Osteoblast (primary cell): ENCODE data around the gene SUPT7L. TPM values are rescaled to one million over a fixed set of nuclear protein-coding genes. Genes with fewer than 3 reads are reported as not detected.
A peak's percentile ranks its signal among the peaks of the same experiment; 100 is the strongest.

Experiments
- DNase-seq: peaks from one replicate; pipeline ENCODE4 v3.0.0; 2011; ENCODE audit warnings: low spot score, mixed read lengths; ENCODE audit not compliant: insufficient read length; ENCODE audit errors: missing footprints
- H2AFZ ChIP-seq: 2 replicates; pipeline ENCODE4 v1.6.0; 2011; ENCODE audit warnings: mild to moderate bottlenecking, low read length
- H3K27ac ChIP-seq: 2 replicates; pipeline ENCODE4 v1.5.1; 2011; ENCODE audit warnings: mild to moderate bottlenecking, low read depth, low read length, moderate library complexity
- H3K27me3 ChIP-seq: 2 replicates; pipeline ENCODE4 v1.6.0; 2012; ENCODE audit warnings: mild to moderate bottlenecking, control low read depth, inconsistent platforms, low read length, moderate library complexity; ENCODE audit not compliant: insufficient read depth
- H3K36me3 ChIP-seq: 2 replicates; pipeline ENCODE4 v1.5.1; 2011; ENCODE audit warnings: mild to moderate bottlenecking, low read length, control low read depth, moderate library complexity; ENCODE audit not compliant: insufficient read depth
- H3K4me1 ChIP-seq: 2 replicates; pipeline ENCODE4 v1.5.1; 2011; ENCODE audit warnings: mild to moderate bottlenecking, low read length, control low read depth, moderate library complexity; ENCODE audit not compliant: insufficient read depth
- H3K4me2 ChIP-seq: 2 replicates; pipeline ENCODE4 v1.6.0; 2011; ENCODE audit warnings: mild to moderate bottlenecking, low read length; ENCODE audit not compliant: insufficient read depth
- H3K4me3 ChIP-seq: fragments of 200-600 bp; sonication (generic); 3 replicates; pipeline ENCODE4 v1.5.1; 2012; ENCODE audit warnings: mild to moderate bottlenecking, low read length, inconsistent platforms; ENCODE audit not compliant: insufficient read depth
- H3K79me2 ChIP-seq: 2 replicates; pipeline ENCODE4 v1.6.0; 2012; ENCODE audit warnings: mild to moderate bottlenecking, low read length, control low read depth, inconsistent platforms; ENCODE audit not compliant: insufficient read depth
- H3K9me3 ChIP-seq: 2 replicates; pipeline ENCODE4 v1.5.1; 2011; ENCODE audit warnings: low read depth, low read length, control low read depth
- H4K20me1 ChIP-seq: 2 replicates; pipeline ENCODE4 v1.6.0; 2012; ENCODE audit warnings: mild to moderate bottlenecking, low read length, control low read depth; ENCODE audit not compliant: insufficient read depth
- CTCF ChIP-seq: IDR thresholded peaks from 2 replicates; pipeline ENCODE4 v1.5.1; 2011; ENCODE audit warnings: mild to moderate bottlenecking, low read depth, low read length, moderate library complexity; ENCODE audit errors: extremely low read depth
- total RNA-seq: library from RNA; depleted of rRNA; stranded (reverse); fragments of >200 nt; gene quantifications from 2 replicates; pipeline ENCODE4 v1.2.3, GENCODE V29; 2012

SUPT7L gene
- total RNA-seq, 1 donor: 50.3 TPM

DNA sequence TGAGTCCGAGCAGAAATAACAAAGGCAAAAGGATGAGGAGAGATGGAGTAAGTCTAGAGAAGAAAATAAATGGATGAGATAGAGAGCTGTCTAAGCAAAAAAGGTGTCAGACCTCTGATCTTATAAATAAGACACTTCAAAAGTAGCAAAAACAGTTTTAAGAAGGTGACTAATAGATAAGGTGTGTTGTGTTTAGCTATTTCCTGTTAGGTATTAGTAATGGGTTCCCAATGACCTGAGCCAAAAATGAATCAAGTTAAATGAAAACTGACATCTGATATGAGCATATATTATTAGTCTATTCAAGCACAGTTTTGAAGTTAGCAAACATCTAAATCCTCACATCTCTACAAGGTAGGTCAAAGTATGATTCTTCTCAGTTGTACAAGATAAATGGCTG lies 10.6 kb downstream of the SUPT7L start:
- Histone ChIP-seq H3K36me3 (peaks cover 79% of the 10 kb centered on the region), H3K9me3 (no peaks in the 10 kb centered on the region), H3K4me2 (no peak overlapping the region), H4K20me1 (no peaks in the 10 kb centered on the region), H3K27ac (no peak overlapping the region), H3K79me2 (no peaks in the 10 kb centered on the region), H2AFZ (no peak overlapping the region), H3K4me1 (peaks cover 11% of the 10 kb centered on the region), H3K4me3 (no peak overlapping the region), H3K27me3 (no peaks in the 10 kb centered on the region)
- no peak for TF ChIP-seq CTCF
- DNase-seq: no peak

- Histone ChIP-seq H3K79me2 (no peaks in the 10 kb centered on the region), H3K27ac (no peak overlapping the region), H4K20me1 (no peaks in the 10 kb centered on the region), H3K4me3 (no peak overlapping the region), H2AFZ (no peak overlapping the region), H3K27me3 (no peaks in the 10 kb centered on the region), H3K36me3 (peaks cover 78% of the 10 kb centered on the region), H3K4me1 (peaks cover 15% of the 10 kb centered on the region), H3K9me3 (no peaks in the 10 kb centered on the region), H3K4me2 (no peak overlapping the region)
- TF ChIP-seq CTCF: no peak
- DNase-seq: no peak
These were observed 11.1 kb downstream of the SUPT7L start for GRCh38 chr2:27652341-27652740.

DNA sequence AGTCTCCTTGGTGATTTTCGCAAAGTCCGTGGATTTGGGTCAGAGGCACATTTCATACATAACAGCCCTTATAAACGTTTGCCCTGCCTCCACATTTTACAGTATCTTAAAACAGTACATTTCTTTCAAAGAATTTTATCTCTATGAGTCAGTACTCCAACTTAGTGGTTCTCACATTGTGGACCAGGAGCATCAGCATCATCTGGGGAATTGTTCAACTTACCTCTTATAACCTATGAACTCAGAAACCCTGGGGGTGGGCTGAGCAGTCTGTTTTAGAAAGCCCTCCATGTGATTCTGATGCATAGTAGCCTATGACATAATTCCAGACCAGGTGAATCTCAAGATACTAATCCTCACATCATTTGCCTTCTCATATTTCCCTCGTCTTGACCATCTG lies 12.4 kb downstream of the SUPT7L start:
- peaks cover 17% of the 10 kb centered on the region for H3K4me1 ChIP-seq
- no peak overlapping the region for H3K4me3 ChIP-seq
- no peaks in the 10 kb centered on the region for H4K20me1 ChIP-seq
- peaks cover 77% of the 10 kb centered on the region for H3K36me3 ChIP-seq
- H3K27ac ChIP-seq: peak overlapping the region; percentile 13
- H3K79me2 ChIP-seq: no peaks in the 10 kb centered on the region
- H3K4me2 ChIP-seq: no peak overlapping the region
- H3K27me3 ChIP-seq: no peaks in the 10 kb centered on the region
- no peaks in the 10 kb centered on the region for H3K9me3 ChIP-seq
- no peak for TF ChIP-seq CTCF
- DNase-seq: no peak
- H2AFZ ChIP-seq: no peak overlapping the region

GRCh38 chr2:27647737-27648136 lies 15.7 kb downstream of the SUPT7L start:
- Histone ChIP-seq H3K36me3 (peaks cover 78% of the 10 kb centered on the region), H3K9me3 (no peaks in the 10 kb centered on the region), H3K4me3 (no peak overlapping the region), H3K4me2 (no peak overlapping the region), H3K79me2 (no peaks in the 10 kb centered on the region), H3K4me1 (peaks cover 6% of the 10 kb centered on the region), H3K27ac (peak overlapping the region; percentile 8), H3K27me3 (no peaks in the 10 kb centered on the region), H2AFZ (no peak overlapping the region), H4K20me1 (no peaks in the 10 kb centered on the region)
- no peak for DNase-seq
- no peak for TF ChIP-seq CTCF
